Neutrophil (primary cell): ENCODE results near the gene EPHB6.

ENCODE experiments used
- H3K27ac ChIP-seq: fragments of 200-600 bp; sonication (generic); 2 replicates; pipeline ENCODE4 v1.5.1; 2016; ENCODE audit warnings: mild to moderate bottlenecking, moderate library complexity
- H3K27me3 ChIP-seq: fragments of 200-600 bp; sonication (generic); 2 replicates; pipeline ENCODE4 v1.6.0; 2016; ENCODE audit warnings: mild to moderate bottlenecking
- H3K36me3 ChIP-seq: fragments of 200-600 bp; sonication (generic); 2 replicates; pipeline ENCODE4 v1.5.1; 2017
- H3K4me1 ChIP-seq, 2 experiments: fragments of 200-600 bp in 1 of 2; sonication (generic) in 1 of 2; 1 replicate in 1 of 2; 2 replicates in 1 of 2; pipeline versions ENCODE4 v1.5.1 to v1.6.1; 2013 to 2016; ENCODE audit warnings: low read depth in 1 of 2, low read length in 1 of 2, mild to moderate bottlenecking in 1 of 2, moderate library complexity in 1 of 2; ENCODE audit not compliant: control insufficient read depth in 1 of 2, insufficient read depth in 1 of 2
- H3K4me3 ChIP-seq, 2 experiments: fragments of 200-600 bp in 1 of 2; sonication (generic) in 1 of 2; 1 replicate in 1 of 2; 2 replicates in 1 of 2; pipeline ENCODE4 v1.5.1; 2013 to 2016; ENCODE audit warnings: low read depth in 1 of 2, low read length in 1 of 2, mild to moderate bottlenecking in 1 of 2, moderate library complexity in 1 of 2
- H3K9me3 ChIP-seq: fragments of 200-600 bp; sonication (generic); 2 replicates; pipeline ENCODE4 v1.5.1; 2016
- TF ChIP-seq, protein P1 (sequence below): fragments of 200-600 bp; sonication (generic); IDR thresholded peaks from 2 replicates; pipeline ENCODE4 v1.5.1; 2016; ENCODE audit warnings: antibody characterized with exemption

Gene EPHB6

DNA sequence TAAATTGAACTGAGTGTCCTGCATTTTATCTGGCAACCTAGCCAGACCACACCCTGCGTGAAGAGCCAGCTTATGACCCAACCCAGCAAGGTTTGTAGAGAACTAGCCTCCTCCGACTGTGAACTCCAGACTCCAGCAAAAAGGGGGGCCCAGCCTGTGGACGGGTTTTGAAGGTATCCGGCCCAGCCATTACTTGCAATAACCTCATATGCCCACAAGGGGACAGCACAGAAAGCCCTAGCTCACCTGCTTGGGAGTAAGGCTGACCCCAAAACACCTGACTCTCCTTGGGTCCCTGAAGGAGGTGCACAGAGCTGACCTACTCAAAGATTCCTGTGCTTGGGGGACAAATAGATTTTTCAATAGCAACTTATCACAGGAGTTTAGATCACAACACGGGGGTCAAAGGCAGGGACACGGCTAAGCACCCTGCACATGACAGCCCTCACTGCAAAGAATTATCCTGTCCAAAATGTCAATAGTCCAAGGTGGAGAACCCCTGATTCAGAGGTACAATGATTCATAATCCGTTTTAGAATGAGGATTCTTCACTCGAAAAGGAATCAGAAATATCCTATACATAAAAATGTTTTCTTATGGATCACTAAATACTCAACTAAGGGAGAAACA, 26.1 kb downstream of the EPHB6 start:
- Histone ChIP-seq H3K4me3 (no peak overlapping the region), H3K27ac (no peak overlapping the region), H3K4me1 (no peaks in the 10 kb centered on the region), H3K27me3 (no peaks in the 10 kb centered on the region), H3K9me3 (no peaks in the 10 kb centered on the region), H3K36me3 (no peaks in the 10 kb centered on the region)
- TF ChIP-seq, protein P1, sequence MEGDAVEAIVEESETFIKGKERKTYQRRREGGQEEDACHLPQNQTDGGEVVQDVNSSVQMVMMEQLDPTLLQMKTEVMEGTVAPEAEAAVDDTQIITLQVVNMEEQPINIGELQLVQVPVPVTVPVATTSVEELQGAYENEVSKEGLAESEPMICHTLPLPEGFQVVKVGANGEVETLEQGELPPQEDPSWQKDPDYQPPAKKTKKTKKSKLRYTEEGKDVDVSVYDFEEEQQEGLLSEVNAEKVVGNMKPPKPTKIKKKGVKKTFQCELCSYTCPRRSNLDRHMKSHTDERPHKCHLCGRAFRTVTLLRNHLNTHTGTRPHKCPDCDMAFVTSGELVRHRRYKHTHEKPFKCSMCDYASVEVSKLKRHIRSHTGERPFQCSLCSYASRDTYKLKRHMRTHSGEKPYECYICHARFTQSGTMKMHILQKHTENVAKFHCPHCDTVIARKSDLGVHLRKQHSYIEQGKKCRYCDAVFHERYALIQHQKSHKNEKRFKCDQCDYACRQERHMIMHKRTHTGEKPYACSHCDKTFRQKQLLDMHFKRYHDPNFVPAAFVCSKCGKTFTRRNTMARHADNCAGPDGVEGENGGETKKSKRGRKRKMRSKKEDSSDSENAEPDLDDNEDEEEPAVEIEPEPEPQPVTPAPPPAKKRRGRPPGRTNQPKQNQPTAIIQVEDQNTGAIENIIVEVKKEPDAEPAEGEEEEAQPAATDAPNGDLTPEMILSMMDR, result peak; percentile 85

DNA sequence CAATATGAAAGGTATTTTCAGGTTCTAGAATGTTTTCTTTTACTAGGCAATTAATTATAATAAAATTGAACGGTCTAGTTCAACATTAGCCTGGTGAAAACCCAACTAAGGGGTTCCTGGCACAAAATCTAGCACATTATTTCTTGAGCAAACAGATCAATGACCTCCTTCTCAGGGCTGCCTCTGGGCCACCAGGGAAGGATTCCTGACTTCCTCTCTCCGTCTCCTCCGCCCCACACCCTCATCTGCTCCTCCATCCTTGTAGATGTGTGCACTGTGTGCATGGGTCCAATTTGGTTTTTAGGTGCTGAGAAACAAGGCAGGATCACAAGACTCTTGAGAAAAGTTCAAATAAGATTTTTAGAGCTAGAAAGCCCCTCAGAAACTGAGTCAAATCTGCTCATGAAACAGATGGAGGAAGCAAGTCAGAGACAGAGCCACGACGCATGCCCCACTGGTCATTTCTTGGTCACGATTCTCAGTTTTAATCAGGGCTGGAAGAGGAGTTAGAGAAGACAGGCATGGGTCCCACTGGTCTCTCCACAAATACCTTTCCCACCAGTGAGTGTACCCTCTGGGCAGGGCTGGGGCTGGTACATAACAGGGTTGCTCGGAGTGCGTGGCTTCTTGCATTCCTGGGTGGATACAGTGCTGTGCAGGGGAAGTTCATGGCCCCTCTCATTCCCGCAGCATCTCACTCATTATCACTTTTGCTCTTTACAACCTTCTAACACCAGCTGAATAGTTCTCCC, 26.9 kb downstream of the EPHB6 start:
- Histone ChIP-seq H3K4me1 (no peaks in the 10 kb centered on the region), H3K4me3 (no peak overlapping the region), H3K36me3 (no peaks in the 10 kb centered on the region), H3K27ac (no peak overlapping the region), H3K27me3 (no peaks in the 10 kb centered on the region), H3K9me3 (no peaks in the 10 kb centered on the region)
- TF ChIP-seq, protein P1, result no peak

DNA sequence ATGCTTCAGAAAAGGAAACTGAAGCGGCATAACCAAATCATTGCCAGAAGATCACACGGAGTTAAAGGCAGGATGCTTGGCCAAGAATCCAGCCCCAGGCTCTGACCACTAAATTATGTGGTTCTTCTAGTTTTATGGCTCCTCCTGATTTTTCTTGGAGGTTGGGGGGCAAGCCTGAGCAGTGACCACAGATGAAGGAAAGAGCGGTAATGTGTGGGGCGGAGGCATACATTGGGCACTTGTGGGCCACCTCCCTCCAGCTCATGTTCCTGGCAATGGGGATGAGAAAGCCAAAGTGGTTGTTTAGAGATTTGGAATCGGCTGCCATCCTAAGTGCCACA, 27.4 kb downstream of the EPHB6 start:
- H3K9me3 ChIP-seq, result no peaks in the 10 kb centered on the region
- no peak overlapping the region for H3K27ac ChIP-seq
- H3K4me1 ChIP-seq, result no peaks in the 10 kb centered on the region
- TF ChIP-seq, protein P1, result no peak
- no peaks in the 10 kb centered on the region for H3K36me3 ChIP-seq
- H3K27me3 ChIP-seq, result no peaks in the 10 kb centered on the region
- H3K4me3 ChIP-seq, result no peak overlapping the region

DNA sequence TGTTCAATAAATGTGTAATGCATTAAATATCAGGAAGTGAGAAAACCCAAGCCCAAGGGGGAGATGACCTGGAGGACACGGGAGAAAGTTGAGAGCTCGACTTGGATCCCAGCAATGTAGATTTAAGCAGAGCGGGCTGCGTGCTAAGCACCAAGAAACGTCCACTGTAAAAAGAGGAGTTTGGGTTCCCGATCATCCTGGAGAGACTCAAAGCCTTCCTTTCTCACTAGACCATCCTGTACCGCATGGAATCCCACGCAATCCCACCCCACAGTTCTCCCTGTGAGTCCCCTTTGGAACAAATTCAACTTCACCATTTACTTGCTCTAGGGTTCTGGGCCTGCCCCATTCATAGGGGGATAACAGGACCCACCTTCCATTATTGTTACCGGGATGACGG, 28.3 kb downstream of the EPHB6 start:
- Histone ChIP-seq H3K4me1 (no peaks in the 10 kb centered on the region), H3K27me3 (no peaks in the 10 kb centered on the region), H3K4me3 (no peak overlapping the region), H3K27ac (no peak overlapping the region), H3K9me3 (no peaks in the 10 kb centered on the region), H3K36me3 (no peaks in the 10 kb centered on the region)
- TF ChIP-seq, protein P1, result no peak

DNA sequence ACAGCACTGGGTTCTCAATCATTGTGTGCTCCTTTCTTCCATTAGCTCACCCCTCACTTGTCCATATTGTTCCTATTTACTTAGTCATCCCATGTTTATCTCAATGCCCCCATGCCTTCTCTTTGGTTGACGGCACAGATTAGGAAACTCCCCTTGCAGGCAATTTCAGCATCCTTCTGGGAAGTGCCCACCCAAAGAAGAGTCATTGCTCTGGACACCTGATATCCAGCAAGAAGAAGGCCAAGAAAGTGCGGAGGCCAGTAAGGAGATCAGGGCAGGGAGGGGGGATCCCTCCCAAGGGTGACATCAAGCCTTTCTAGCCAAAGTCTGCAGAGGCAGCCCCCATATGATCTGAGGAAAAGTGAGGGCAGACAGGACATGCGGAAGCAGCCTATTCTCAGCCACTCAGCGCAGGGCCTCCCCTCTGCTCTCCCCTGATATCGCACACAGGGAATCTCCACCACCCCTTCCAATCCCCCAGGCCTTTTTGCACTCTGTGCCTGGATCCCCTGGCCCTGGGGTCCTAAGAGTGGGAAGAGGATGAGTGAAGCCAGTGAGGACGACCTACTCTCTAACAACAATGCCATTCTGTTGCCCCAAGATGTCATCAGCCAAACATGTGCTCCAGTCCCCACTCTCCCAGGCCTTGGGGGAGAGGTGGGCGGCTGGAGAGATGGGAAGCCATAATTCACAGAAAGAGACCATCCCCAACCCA, 28.9 kb downstream of the EPHB6 start:
- H3K27me3 ChIP-seq, result no peaks in the 10 kb centered on the region
- H3K27ac ChIP-seq, result no peak overlapping the region
- H3K4me1 ChIP-seq, result no peaks in the 10 kb centered on the region
- TF ChIP-seq, protein P1, result no peak
- no peaks in the 10 kb centered on the region for H3K9me3 ChIP-seq
- no peak overlapping the region for H3K4me3 ChIP-seq
- H3K36me3 ChIP-seq, result no peaks in the 10 kb centered on the region
